B cell (primary cell): ENCODE results near the gene CCDC86. TPM values are rescaled to one million over a fixed set of nuclear protein-coding genes. Genes with fewer than 3 reads are reported as not detected.
A peak's percentile ranks its signal among the peaks of the same experiment; 100 is the strongest.

Experiments used
- ATAC-seq: fragments of 200-7000 bp; cut with Tn5 transposase; one replicate; pipeline ENCODE4 v1.10.0; 2021; ENCODE audit warnings: low read depth, mild to moderate bottlenecking, moderate number of reproducible peaks, moderate library complexity
- CTCF ChIA-PET: fragments of 350-600 bp; sonication (Branson Sonifier 250); formaldehyde crosslinking; loops from one replicate; lab custom pipeline; 2021; ENCODE audit warnings: antibody characterized with exemption, inconsistent platforms; lab: Charles Lee
- POLR2A ChIA-PET: fragments of 350-600 bp; sonication (Branson Sonifier 250); formaldehyde crosslinking; loops from one replicate; lab custom pipeline; 2021; ENCODE audit warnings: antibody characterized with exemption; lab: Charles Lee
- DNase-seq: peaks from one replicate; pipeline ENCODE4 v3.0.0; 2013
- H2AFZ ChIP-seq: 2 replicates; pipeline ENCODE4 v1.6.1; 2012; ENCODE audit warnings: mild to moderate bottlenecking, low read depth, low read length; ENCODE audit not compliant: insufficient read depth, poor library complexity, severe bottlenecking
- H3K27ac ChIP-seq, 2 donors: 1 replicate in 1 of 2; 2 replicates in 1 of 2; pipeline ENCODE4 v1.5.1; 2012 to 2013; ENCODE audit warnings: low read length in 2 of 2, mild to moderate bottlenecking in 2 of 2, moderate library complexity in 1 of 2
- H3K27me3 ChIP-seq, 4 experiments: fragments of 200-600 bp in 1 of 4; sonication (generic) in 1 of 4; replicated peaks in 1 of 4; 1 replicate in 2 of 4; 2 replicates in 2 of 4; pipeline versions ENCODE4 v1.6.1 to v1.7.0; 2013 to 2016; ENCODE audit warnings: low read length in 3 of 4, mild to moderate bottlenecking in 2 of 4, mixed read lengths in 1 of 4, moderate library complexity in 1 of 4; ENCODE audit not compliant: insufficient read depth in 4 of 4, control insufficient read depth in 3 of 4; ENCODE audit errors: control extremely low read depth in 1 of 4
- H3K36me3 ChIP-seq, 2 experiments: replicated peaks in 1 of 2; 1 replicate in 1 of 2; 2 replicates in 1 of 2; pipeline versions ENCODE4 v1.6.1 to v1.7.1; 2013; ENCODE audit warnings: low read length in 1 of 2; ENCODE audit not compliant: insufficient read depth in 2 of 2, control insufficient read depth in 1 of 2; ENCODE audit errors: control extremely low read depth in 1 of 2, extremely low read depth in 1 of 2
- H3K4me1 ChIP-seq, 2 donors: fragments of 200-600 bp in 1 of 2; sonication (generic) in 1 of 2; 1 replicate in 1 of 2; 2 replicates in 1 of 2; pipeline versions ENCODE4 v1.5.1 to v1.6.1; 2013 to 2017; ENCODE audit warnings: low read length in 2 of 2; ENCODE audit not compliant: control insufficient read depth in 2 of 2, insufficient read depth in 2 of 2
- H3K4me2 ChIP-seq: replicated peaks from 2 replicates; pipeline ENCODE3; 2012; ENCODE audit warnings: mild to moderate bottlenecking, low read depth, low read length; ENCODE audit not compliant: poor library complexity, severe bottlenecking
- H3K4me3 ChIP-seq, 5 experiments: fragments of 200-600 bp in 1 of 5; sonication (generic) in 1 of 5; 1 replicate in 3 of 5; 2 replicates in 2 of 5; pipeline versions ENCODE4 v1.5.1 to v1.7.0; 2011 to 2016; ENCODE audit warnings: low read length in 4 of 5, mild to moderate bottlenecking in 4 of 5, low read depth in 2 of 5, control low read depth in 1 of 5, moderate library complexity in 1 of 5; ENCODE audit not compliant: insufficient read depth in 1 of 5; ENCODE audit errors: control extremely low read depth in 1 of 5, extremely low read depth in 1 of 5
- H3K79me2 ChIP-seq: fragments of 200-600 bp; sonication (generic); one replicate; pipeline ENCODE4 v1.6.0; 2016; ENCODE audit warnings: low read length; ENCODE audit not compliant: control insufficient read depth, insufficient read depth
- H3K9ac ChIP-seq: fragments of 200-600 bp; sonication (generic); 2 replicates; pipeline ENCODE4 v1.6.1; 2017; ENCODE audit warnings: mild to moderate bottlenecking, low read length, moderate library complexity
- H3K9me3 ChIP-seq, 3 donors: one replicate each; pipeline versions ENCODE4 v1.6.1 to v1.7.1; 2013; ENCODE audit warnings: low read length in 2 of 3; ENCODE audit not compliant: control insufficient read depth in 2 of 3, insufficient read depth in 1 of 3; ENCODE audit errors: control extremely low read depth in 1 of 3
- H4K20me1 ChIP-seq: 2 replicates; pipeline ENCODE4 v1.6.0; 2012; ENCODE audit warnings: mild to moderate bottlenecking, low read length; ENCODE audit not compliant: insufficient read depth, control insufficient read depth, poor library complexity, severe bottlenecking
- H3K27ac Mint-ChIP-seq: one replicate; pipeline ENCODE4 v1.8.0; 2021; ENCODE audit warnings: mixed read lengths
- H3K27me3 Mint-ChIP-seq: one replicate; pipeline ENCODE4 v1.8.0; 2021; ENCODE audit warnings: mixed read lengths
- H3K4me1 Mint-ChIP-seq: one replicate; pipeline ENCODE4 v1.8.0; 2021; ENCODE audit warnings: mixed read lengths
- H3K4me3 Mint-ChIP-seq: one replicate; pipeline ENCODE4 v1.8.0; 2021; ENCODE audit warnings: mixed read lengths
- H3K9me3 Mint-ChIP-seq: one replicate; pipeline ENCODE4 v1.8.0; 2022; ENCODE audit warnings: mixed read lengths; ENCODE audit not compliant: insufficient read depth
- EZH2 ChIP-seq: IDR thresholded peaks from 2 replicates; pipeline ENCODE4 v1.6.1; 2012; ENCODE audit warnings: borderline replicate concordance, low read depth, mild to moderate bottlenecking, moderate library complexity, low read length; ENCODE audit not compliant: insufficient read depth, poor library complexity, severe bottlenecking
- WGBS: methylation state at CpG from one replicate; pipeline ENCODE4 v1.1.5; 2013; ENCODE audit warnings: missing lambda C conversion rate; ENCODE audit not compliant: insufficient coverage; 5-methylcytosine and 5-hydroxymethylcytosine counted together
- intact Hi-C: fragments of 100-400 bp; cut with micrococcal nuclease; formaldehyde crosslinking; loops from one replicate; pipeline ENCODE4 v1.10.0; 2022
- polyA plus RNA-seq: library from polyadenylated mRNA; depleted of rRNA; stranded (reverse); fragments of >200 nt; gene quantifications from 2 replicates; pipeline ENCODE4 v1.2.3, GENCODE V29; 2012
- total RNA-seq, 2 donors: library from RNA; stranded (reverse); fragments of 120-200 nt in 1 of 2; gene quantifications; 1 replicate in 1 of 2; 2 replicates in 1 of 2; pipeline versions ENCODE4 v1.2.3 to v1.2.4, GENCODE V29; 2013 to 2022
- TF ChIP-seq, protein P1 (sequence below): fragments of 200-600 bp; IDR thresholded peaks from one replicate; pipeline ENCODE4 v1.8.0; 2022; ENCODE audit warnings: antibody characterized with exemption, mild to moderate bottlenecking

The CCDC86 gene
- total and polyA plus RNA-seq, 2 donors (not counting 1 experiment from before 2014, with no cell fraction given): 10.5 to 12.4 TPM

DNA sequence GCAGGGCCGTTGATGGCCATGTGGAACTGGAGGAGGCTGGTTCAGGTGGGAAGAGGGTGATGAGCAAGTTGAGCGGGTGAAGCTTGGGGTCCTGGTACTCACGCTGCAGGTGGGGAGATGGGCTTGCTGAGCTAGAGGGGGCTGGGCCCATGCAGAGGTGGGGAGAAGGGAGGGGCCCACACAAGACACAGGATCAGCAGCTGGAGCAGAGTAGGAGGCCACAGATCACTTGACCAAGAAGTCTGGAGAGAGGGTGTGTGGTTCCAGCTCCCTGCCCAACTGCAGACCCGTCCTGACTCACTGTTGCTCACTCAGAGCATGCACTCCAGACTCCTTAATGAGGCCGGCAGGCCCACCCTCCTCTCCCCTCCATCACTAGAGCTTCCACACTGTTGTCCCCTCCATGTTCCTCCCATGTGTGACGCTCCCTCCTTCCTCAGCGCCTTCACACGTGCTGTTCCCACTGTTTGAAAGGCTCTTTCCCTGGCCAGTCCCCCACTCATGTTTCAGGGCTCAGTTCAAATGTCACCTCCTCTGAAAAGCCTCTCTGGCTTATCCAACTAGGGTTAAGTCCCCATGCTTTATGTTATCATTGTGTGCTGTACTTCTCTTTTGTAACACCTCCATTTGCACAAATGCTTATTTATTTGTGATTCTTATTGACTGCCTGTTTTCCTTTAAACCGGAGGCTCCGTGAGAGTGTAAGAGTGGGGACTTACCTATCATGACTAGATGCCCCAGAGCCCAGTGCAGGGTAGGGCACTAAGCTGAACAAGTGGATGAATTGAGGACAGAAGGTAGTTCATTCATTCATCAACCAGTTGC lies 2.3 kb downstream of the CCDC86 start:
- Histone ChIP-seq H4K20me1 (no peaks in the 10 kb centered on the region), H2AFZ (no peak overlapping the region), H3K4me1 (peaks cover 32 to 33% of the 10 kb centered on the region in 2 donors), H3K27me3 (no peaks in the 10 kb centered on the region), H3K27ac (no peak overlapping the region), H3K9ac (peak overlapping the region; percentile 90), H3K9me3 (no peaks in the 10 kb centered on the region), H3K79me2 (peaks cover 34% of the 10 kb centered on the region), H3K4me2 (peak overlapping the region; percentile 89), H3K36me3 (peaks cover 0 to 17% of the 10 kb centered on the region in 2 experiments), H3K4me3 (peak overlapping the region in 1 of 5 experiments; percentile 88)
- ATAC-seq: no peak
- Mint-ChIP-seq H3K4me1 (peaks cover 48% of the 10 kb centered on the region), H3K27ac (peak overlapping the region; percentile 52), H3K27me3 (no peaks in the 10 kb centered on the region), H3K9me3 (no peaks in the 10 kb centered on the region), H3K4me3 (peak overlapping the region; percentile 93)
- WGBS: 71% methylated on average over 7 of the region's 10 CpGs
- no peak for DNase-seq
- POLR2A ChIA-PET: no interaction called here
- CTCF ChIA-PET: interaction anchor here (1.2 to 4.8 kb wide), 3 partner anchors 13 to 57 kb away, joined by 3 to 27 read pairs (median 7); no protein-coding TSS in a partner anchor
- no peak for TF ChIP-seq EZH2
- TF ChIP-seq, protein P1, sequence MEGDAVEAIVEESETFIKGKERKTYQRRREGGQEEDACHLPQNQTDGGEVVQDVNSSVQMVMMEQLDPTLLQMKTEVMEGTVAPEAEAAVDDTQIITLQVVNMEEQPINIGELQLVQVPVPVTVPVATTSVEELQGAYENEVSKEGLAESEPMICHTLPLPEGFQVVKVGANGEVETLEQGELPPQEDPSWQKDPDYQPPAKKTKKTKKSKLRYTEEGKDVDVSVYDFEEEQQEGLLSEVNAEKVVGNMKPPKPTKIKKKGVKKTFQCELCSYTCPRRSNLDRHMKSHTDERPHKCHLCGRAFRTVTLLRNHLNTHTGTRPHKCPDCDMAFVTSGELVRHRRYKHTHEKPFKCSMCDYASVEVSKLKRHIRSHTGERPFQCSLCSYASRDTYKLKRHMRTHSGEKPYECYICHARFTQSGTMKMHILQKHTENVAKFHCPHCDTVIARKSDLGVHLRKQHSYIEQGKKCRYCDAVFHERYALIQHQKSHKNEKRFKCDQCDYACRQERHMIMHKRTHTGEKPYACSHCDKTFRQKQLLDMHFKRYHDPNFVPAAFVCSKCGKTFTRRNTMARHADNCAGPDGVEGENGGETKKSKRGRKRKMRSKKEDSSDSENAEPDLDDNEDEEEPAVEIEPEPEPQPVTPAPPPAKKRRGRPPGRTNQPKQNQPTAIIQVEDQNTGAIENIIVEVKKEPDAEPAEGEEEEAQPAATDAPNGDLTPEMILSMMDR: no peak
- intact Hi-C loops: loop anchor here (5.0 kb wide), 3 partner anchors 108 to 583 kb away; partner anchors contain the start of genes CPSF7, DDB1, SLC15A3 and TKFC

- Histone ChIP-seq H3K9ac (no peak overlapping the region), H3K4me1 (peaks cover 32 to 33% of the 10 kb centered on the region in 2 donors), H4K20me1 (no peaks in the 10 kb centered on the region), H3K9me3 (no peaks in the 10 kb centered on the region), H3K27ac (no peak overlapping the region), H3K36me3 (peaks cover 0 to 22% of the 10 kb centered on the region in 2 experiments), H2AFZ (no peak overlapping the region), H3K4me2 (peak overlapping the region; percentile 89), H3K27me3 (no peaks in the 10 kb centered on the region), H3K79me2 (peaks cover 34% of the 10 kb centered on the region), H3K4me3 (no peak overlapping the region)
- TF ChIP-seq, protein P1: no peak
- TF ChIP-seq EZH2: no peak
- DNase-seq (no peak), ATAC-seq (no peak)
- ChIA-PET CTCF (interaction anchor here (1.4 kb wide), 1 partner anchor 14 kb away, joined by 7 read pairs; no protein-coding TSS in a partner anchor), POLR2A (no interaction called here)
- intact Hi-C loops: loop anchor here (5.0 kb wide), 3 partner anchors 107 to 582 kb away; partner anchors contain the start of genes CPSF7, DDB1, SLC15A3 and TKFC
- Mint-ChIP-seq H3K4me3 (peak overlapping the region; percentile 93), H3K27me3 (no peaks in the 10 kb centered on the region), H3K4me1 (peaks cover 48% of the 10 kb centered on the region), H3K9me3 (no peaks in the 10 kb centered on the region), H3K27ac (no peak overlapping the region)
- 66% methylated on average over 4 of the region's 4 CpGs for WGBS
Observed at GRCh38 chr11:60844870-60845221, 2.9 kb downstream of the CCDC86 start.
